K562 (cell line): ENCODE measurements around the gene EVI2B. TPM values are rescaled to one million over a fixed set of nuclear protein-coding genes. Genes with fewer than 3 reads are reported as not detected.

Source experiments
- ATAC-seq: fragments of 200-7000 bp; cut with Tn5 transposase; 3 replicates; pipeline ENCODE4 v1.9.1; 2020; ENCODE audit warnings: moderate library complexity
- BruUV-seq: library from RNA; stranded (reverse); fragments of 400-500 nt; replicated peaks from 2 replicates; lab custom pipeline; 2021; lab: Mats Ljungman, UMichigan
- CTCF ChIA-PET: fragments of 300-600 bp; formaldehyde crosslinking; extraction: SDS; loops from one replicate; lab custom pipeline; 2021; ENCODE audit warnings: low intra/inter-chr PET ratio; lab: Yijun Ruan, JAX
- POLR2A ChIA-PET: fragments of 300-600, 350-650 bp; sonication (Branson Sonifier 250); formaldehyde crosslinking; extraction: SDS; loops from one replicate; lab custom pipeline; 2021; ENCODE audit warnings: antibody characterized with exemption, inconsistent platforms; lab: Yijun Ruan, JAX
- DNase-seq, 4 experiments: peaks; one replicate each; pipeline versions ENCODE4 v3.0.0 to v3.0.0-alpha.2; 2011 to 2018; ENCODE audit warnings: low spot score in 3 of 4, mixed read lengths in 3 of 4; ENCODE audit errors: extremely low read depth in 1 of 4
- FAIRE-seq: peaks from 2 replicates; lab custom pipeline; 2011; peaks lifted over from hg19 to GRCh38; lab: Jason Lieb, UNC
- H2AFZ ChIP-seq: 2 replicates; pipeline ENCODE4 v1.6.0; 2011; ENCODE audit warnings: low read depth, low read length, control low read depth, inconsistent platforms
- H3K27ac ChIP-seq: fragments of 200-600 bp; 3 replicates; pipeline ENCODE4 v1.8.0; 2011; ENCODE audit warnings: low read depth, mild to moderate bottlenecking, control low read depth, inconsistent platforms, low read length, moderate library complexity, mixed read lengths; ENCODE audit errors: extremely low read depth
- H3K27me3 ChIP-seq, 2 experiments: fragments of 300-600 bp in 1 of 2; 2 replicates in 1 of 2; 3 replicates in 1 of 2; pipeline versions ENCODE4 v1.6.0 to v1.8.0; 2011; ENCODE audit warnings: inconsistent platforms in 2 of 2, low read length in 2 of 2, mild to moderate bottlenecking in 1 of 2, mixed read lengths in 1 of 2, moderate library complexity in 1 of 2; ENCODE audit not compliant: control insufficient read depth in 2 of 2, insufficient read depth in 2 of 2
- H3K36me3 ChIP-seq: fragments of 300-600 bp; 3 replicates; pipeline ENCODE4 v1.8.0; 2011; ENCODE audit warnings: mild to moderate bottlenecking, low read length, inconsistent platforms; ENCODE audit not compliant: control insufficient read depth, insufficient read depth
- H3K4me1 ChIP-seq, 2 experiments: fragments of 200-600 bp in 1 of 2; replicated peaks in 1 of 2; 2 replicates in 1 of 2; 3 replicates in 1 of 2; pipeline versions ENCODE4 v1.5.1 to v1.8.0; 2011; ENCODE audit warnings: inconsistent platforms in 2 of 2, low read length in 2 of 2, mild to moderate bottlenecking in 1 of 2, mixed read lengths in 1 of 2, moderate library complexity in 1 of 2; ENCODE audit not compliant: control insufficient read depth in 2 of 2, insufficient read depth in 2 of 2
- H3K4me2 ChIP-seq: 2 replicates; pipeline ENCODE4 v1.6.1; 2011; ENCODE audit warnings: low read length, control low read depth, inconsistent platforms, mixed read lengths; ENCODE audit not compliant: insufficient read depth
- H3K4me3 ChIP-seq: fragments of 200-600 bp; sonication (generic), shearing (Covaris generic); 2 replicates; pipeline ENCODE4 v1.5.1; 2016; ENCODE audit warnings: control low read depth, inconsistent platforms
- H3K79me2 ChIP-seq: fragments of 200-600 bp; 3 replicates; pipeline ENCODE4 v1.8.0; 2011; ENCODE audit warnings: low read length, inconsistent platforms; ENCODE audit not compliant: control insufficient read depth, insufficient read depth
- H3K9ac ChIP-seq, 2 experiments: 2 replicates each; pipeline versions ENCODE4 v1.6.0 to v1.6.1; 2011; ENCODE audit warnings: low read depth in 2 of 2, low read length in 2 of 2, control low read depth in 1 of 2, inconsistent platforms in 1 of 2, mild to moderate bottlenecking in 1 of 2, mixed read lengths in 1 of 2; ENCODE audit not compliant: insufficient read depth in 1 of 2
- H3K9me1 ChIP-seq: one replicate; pipeline ENCODE4 v1.6.0; 2011; ENCODE audit warnings: inconsistent platforms, mild to moderate bottlenecking, low read length, moderate library complexity; ENCODE audit not compliant: control insufficient read depth, insufficient read depth
- H3K9me3 ChIP-seq: replicated peaks from 2 replicates; pipeline ENCODE4 v1.5.1; 2011; ENCODE audit warnings: low read depth, low read length, inconsistent platforms; ENCODE audit not compliant: control insufficient read depth, insufficient read depth
- H4K20me1 ChIP-seq: replicated peaks from 2 replicates; pipeline ENCODE4 v1.6.1; 2011; ENCODE audit warnings: low read length, inconsistent platforms, mixed read lengths; ENCODE audit not compliant: control insufficient read depth, insufficient read depth
- CSDE1 ChIP-seq, 2 experiments: fragments of 450-650 bp; IDR thresholded peaks; 2 replicates each; pipeline ENCODE4 v1.6.1; 2016; ENCODE audit warnings: mild to moderate bottlenecking in 1 of 2
- EGR1 ChIP-seq: fragments of 450-650 bp; conservative IDR thresholded peaks from 2 replicates; pipeline ENCODE4 v1.6.1; 2017; ENCODE audit warnings: mild to moderate bottlenecking
- HMG20A ChIP-seq: fragments of 450-650 bp; formaldehyde crosslinking; conservative IDR thresholded peaks from 2 replicates; pipeline ENCODE4 v1.4.0; 2020; ENCODE audit warnings: mild to moderate bottlenecking, mixed read lengths
- HMGXB4 ChIP-seq: sonication (generic); formaldehyde crosslinking; IDR thresholded peaks from 2 replicates; pipeline ENCODE4 v1.8.1; 2023; ENCODE audit warnings: mild to moderate bottlenecking, missing genetic modification reagents
- MTA2 ChIP-seq: fragments of 450-650 bp; IDR thresholded peaks from 2 replicates; pipeline ENCODE4 v1.6.1; 2016; ENCODE audit warnings: low read depth
- MTF1 ChIP-seq: fragments of 250-450 bp; sonication (Bioruptor Pico); IDR thresholded peaks from 2 replicates; pipeline ENCODE4 v1.9.0; 2021; ENCODE audit warnings: moderate library complexity, mild to moderate bottlenecking, inconsistent platforms, borderline replicate concordance
- NFE2L1 ChIP-seq: fragments of 450-650 bp; IDR thresholded peaks from 2 replicates; pipeline ENCODE4 v1.6.1; 2016; ENCODE audit warnings: missing genetic modification characterization, low read depth, mild to moderate bottlenecking, missing compliant biosample characterization, moderate library complexity, borderline replicate concordance
- POLR2A ChIP-seq: fragments of 450-650 bp; conservative IDR thresholded peaks from 2 replicates; pipeline ENCODE4 v1.6.1; 2016
- PTBP1 ChIP-seq: fragments of 200-400 bp; formaldehyde crosslinking; IDR thresholded peaks from 2 replicates; pipeline ENCODE4 v1.6.1; 2017; ENCODE audit warnings: low read depth, low read length
- SIN3A ChIP-seq, 2 experiments: fragments of 150-350 bp in 1 of 2; IDR thresholded peaks; 2 replicates each; pipeline ENCODE4 v1.6.1; 2011 to 2016; ENCODE audit warnings: borderline replicate concordance in 2 of 2, low read depth in 2 of 2, low read length in 2 of 2, mild to moderate bottlenecking in 2 of 2, moderate library complexity in 2 of 2; ENCODE audit not compliant: control insufficient read depth in 1 of 2
- ZNF561 ChIP-seq: fragments of 450-650 bp; formaldehyde crosslinking; conservative IDR thresholded peaks from 2 replicates; pipeline ENCODE4 v1.4.0; 2020; ENCODE audit warnings: mild to moderate bottlenecking, moderate library complexity
- ZSCAN32 ChIP-seq: fragments of 450-650 bp; formaldehyde crosslinking; IDR thresholded peaks from 2 replicates; pipeline ENCODE4 v1.4.0; 2020; ENCODE audit warnings: mild to moderate bottlenecking, moderate library complexity
- WGBS: fragments of 100-300 bp; shearing (Covaris generic); methylation state at CpG from one replicate; pipeline ENCODE4 v1.1.6; 2016; ENCODE audit warnings: low coverage, mixed read lengths; ENCODE audit not compliant: insufficient coverage; ENCODE audit errors: missing lambda C conversion rate; 5-methylcytosine and 5-hydroxymethylcytosine counted together
- in situ Hi-C: fragments of 300-500 bp; cut with MboI; formaldehyde crosslinking; loops from 4 replicates; pipeline ENCODE4 v1.15.0; 2018; ENCODE audit warnings: inconsistent platforms, mixed read lengths
- intact Hi-C: fragments of 100-400 bp; cut with micrococcal nuclease; formaldehyde crosslinking; loops from 2 replicates; pipeline ENCODE4 v1.14.2; 2022
- polyA plus RNA-seq, 8 experiments: library from polyadenylated mRNA; depleted of rRNA in 4 of 8; stranded (reverse) in 5 of 8; unstranded in 3 of 8; fragments of >200 nt; fragmentation: Nextera tagmentation in 2 of 8; fragmentation: Illumina TruSeq in 1 of 8; extraction: Ambion mirVana in 2 of 8; extraction: Trizol in 1 of 8; gene quantifications; 2 replicates each; pipeline versions ENCODE4 v1.2.1 to v1.2.3, GENCODE V29; 2011 to 2014; ENCODE audit warnings: inconsistent platforms in 1 of 8, missing spikeins in 1 of 8
- total RNA-seq, 7 experiments: library from RNA; depleted of rRNA in 6 of 7; stranded (reverse); fragments of >200 nt in 6 of 7; fragmentation: Illumina TruSeq in 2 of 7; extraction: Trizol in 2 of 7; gene quantifications; 2 replicates each; pipeline versions ENCODE4 v1.2.1 to v1.2.3, GENCODE V29; 2011 to 2021; ENCODE audit warnings: low replicate concordance in 1 of 7
- TF ChIP-seq, protein P1 (sequence below): fragments of 250-450 bp; sonication (Bioruptor Pico); IDR thresholded peaks from 2 replicates; pipeline ENCODE4 v1.5.0; 2021; ENCODE audit warnings: mild to moderate bottlenecking, borderline replicate concordance
- TF ChIP-seq, protein P2 (sequence below): fragments of 200-800 bp; sonication (Bioruptor generic); IDR thresholded peaks from 2 replicates; pipeline ENCODE4 v1.6.1; 2016; ENCODE audit warnings: missing genetic modification characterization, missing compliant biosample characterization

Gene EVI2B
- total and polyA plus RNA-seq, 9 of the 15 experiments (the other 6 are each of a cell fraction or from before 2014, with no cell fraction given): 0.54 to 8.0 (median 2.5) TPM

- H2AFZ ChIP-seq: no peak overlapping the region
- intact Hi-C loops (no loop called here), in situ Hi-C loops (no loop called here)
- H3K9me3 ChIP-seq: no peaks in the 10 kb centered on the region
- H3K9me1 ChIP-seq: no peaks in the 10 kb centered on the region
- H3K9ac ChIP-seq: no peak overlapping the region
- no peaks in the 10 kb centered on the region for H3K36me3 ChIP-seq
- H4K20me1 ChIP-seq: peaks cover 7% of the 10 kb centered on the region; the same call in 1 of the 2 replicates
- H3K79me2 ChIP-seq: peaks cover 5% of the 10 kb centered on the region; the same call in 2 of the 3 replicates
- CTCF ChIA-PET: no interaction called here
- ATAC-seq: no peak
- H3K4me1 ChIP-seq: peaks cover 12% of the 10 kb centered on the region in 2 experiments; a peak in 4 of 5 replicates
- H3K4me2 ChIP-seq: no peak overlapping the region
- H3K4me3 ChIP-seq: no peak overlapping the region
- no peak for FAIRE-seq
- 60% methylated on average over 1 of the region's 1 CpG for WGBS
- POLR2A ChIA-PET: no interaction called here
- DNase-seq: no peak
- no TSS peak for BruUV-seq
- no peaks in the 10 kb centered on the region for H3K27me3 ChIP-seq
- no peak overlapping the region; the same call in 2 of the 3 replicates for H3K27ac ChIP-seq
- TF ChIP-seq ZNF561 (CRISPR knock-in tag) (no peak), MTF1 (CRISPR knock-in tag) (no peak), SIN3A (IDR thresholded peaks at IDR 0.05; ENCODE audit: borderline replicate concordance in 2 of 2, control insufficient read depth in 1 of 2, low read depth in 2 of 2, low read length in 2 of 2) (no peak), CSDE1 (IDR thresholded peaks at IDR 0.05) (no peak), POLR2A (no peak), HMGXB4 (no peak), ZSCAN32 (no peak), HMG20A (CRISPR knock-in tag) (no peak), MTA2 (no peak), PTBP1 (no peak), EGR1 (no peak), NFE2L1 (tag) (no peak)
- TF ChIP-seq, protein P1, sequence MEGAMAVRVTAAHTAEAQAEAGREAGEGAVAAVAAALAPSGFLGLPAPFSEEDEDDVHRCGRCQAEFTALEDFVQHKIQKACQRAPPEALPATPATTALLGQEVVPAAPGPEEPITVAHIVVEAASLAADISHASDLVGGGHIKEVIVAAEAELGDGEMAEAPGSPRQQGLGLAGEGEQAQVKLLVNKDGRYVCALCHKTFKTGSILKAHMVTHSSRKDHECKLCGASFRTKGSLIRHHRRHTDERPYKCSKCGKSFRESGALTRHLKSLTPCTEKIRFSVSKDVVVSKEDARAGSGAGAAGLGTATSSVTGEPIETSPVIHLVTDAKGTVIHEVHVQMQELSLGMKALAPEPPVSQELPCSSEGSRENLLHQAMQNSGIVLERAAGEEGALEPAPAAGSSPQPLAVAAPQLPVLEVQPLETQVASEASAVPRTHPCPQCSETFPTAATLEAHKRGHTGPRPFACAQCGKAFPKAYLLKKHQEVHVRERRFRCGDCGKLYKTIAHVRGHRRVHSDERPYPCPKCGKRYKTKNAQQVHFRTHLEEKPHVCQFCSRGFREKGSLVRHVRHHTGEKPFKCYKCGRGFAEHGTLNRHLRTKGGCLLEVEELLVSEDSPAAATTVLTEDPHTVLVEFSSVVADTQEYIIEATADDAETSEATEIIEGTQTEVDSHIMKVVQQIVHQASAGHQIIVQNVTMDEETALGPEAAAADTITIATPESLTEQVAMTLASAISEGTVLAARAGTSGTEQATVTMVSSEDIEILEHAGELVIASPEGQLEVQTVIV: no peak
- TF ChIP-seq, protein P2, sequence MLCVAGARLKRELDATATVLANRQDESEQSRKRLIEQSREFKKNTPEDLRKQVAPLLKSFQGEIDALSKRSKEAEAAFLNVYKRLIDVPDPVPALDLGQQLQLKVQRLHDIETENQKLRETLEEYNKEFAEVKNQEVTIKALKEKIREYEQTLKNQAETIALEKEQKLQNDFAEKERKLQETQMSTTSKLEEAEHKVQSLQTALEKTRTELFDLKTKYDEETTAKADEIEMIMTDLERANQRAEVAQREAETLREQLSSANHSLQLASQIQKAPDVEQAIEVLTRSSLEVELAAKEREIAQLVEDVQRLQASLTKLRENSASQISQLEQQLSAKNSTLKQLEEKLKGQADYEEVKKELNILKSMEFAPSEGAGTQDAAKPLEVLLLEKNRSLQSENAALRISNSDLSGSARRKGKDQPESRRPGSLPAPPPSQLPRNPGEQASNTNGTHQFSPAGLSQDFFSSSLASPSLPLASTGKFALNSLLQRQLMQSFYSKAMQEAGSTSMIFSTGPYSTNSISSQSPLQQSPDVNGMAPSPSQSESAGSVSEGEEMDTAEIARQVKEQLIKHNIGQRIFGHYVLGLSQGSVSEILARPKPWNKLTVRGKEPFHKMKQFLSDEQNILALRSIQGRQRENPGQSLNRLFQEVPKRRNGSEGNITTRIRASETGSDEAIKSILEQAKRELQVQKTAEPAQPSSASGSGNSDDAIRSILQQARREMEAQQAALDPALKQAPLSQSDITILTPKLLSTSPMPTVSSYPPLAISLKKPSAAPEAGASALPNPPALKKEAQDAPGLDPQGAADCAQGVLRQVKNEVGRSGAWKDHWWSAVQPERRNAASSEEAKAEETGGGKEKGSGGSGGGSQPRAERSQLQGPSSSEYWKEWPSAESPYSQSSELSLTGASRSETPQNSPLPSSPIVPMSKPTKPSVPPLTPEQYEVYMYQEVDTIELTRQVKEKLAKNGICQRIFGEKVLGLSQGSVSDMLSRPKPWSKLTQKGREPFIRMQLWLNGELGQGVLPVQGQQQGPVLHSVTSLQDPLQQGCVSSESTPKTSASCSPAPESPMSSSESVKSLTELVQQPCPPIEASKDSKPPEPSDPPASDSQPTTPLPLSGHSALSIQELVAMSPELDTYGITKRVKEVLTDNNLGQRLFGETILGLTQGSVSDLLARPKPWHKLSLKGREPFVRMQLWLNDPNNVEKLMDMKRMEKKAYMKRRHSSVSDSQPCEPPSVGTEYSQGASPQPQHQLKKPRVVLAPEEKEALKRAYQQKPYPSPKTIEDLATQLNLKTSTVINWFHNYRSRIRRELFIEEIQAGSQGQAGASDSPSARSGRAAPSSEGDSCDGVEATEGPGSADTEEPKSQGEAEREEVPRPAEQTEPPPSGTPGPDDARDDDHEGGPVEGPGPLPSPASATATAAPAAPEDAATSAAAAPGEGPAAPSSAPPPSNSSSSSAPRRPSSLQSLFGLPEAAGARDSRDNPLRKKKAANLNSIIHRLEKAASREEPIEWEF (CRISPR knock-in tag): no peak
These were observed 6.2 kb downstream of the EVI2B start for GRCh38 chr17:31307640-31308039.
